Cerebellar nuclear complex (tissue), 1 donor: ENCODE data around the gene C1orf21.

ENCODE experiments used
- DNase-seq, 2 experiments: peaks; one replicate each; lab custom pipeline; 2025; lab: John Stamatoyannopoulos, UW

Gene C1orf21

GRCh38 chr1:184556665-184557064 is 169.8 kb downstream of the C1orf21 start:
- DNase-seq, result no peak

GRCh38 chr1:184557423-184558347 is 170.9 kb downstream of the C1orf21 start:
- no peak for DNase-seq

GRCh38 chr1:184558691-184559090 is 171.9 kb downstream of the C1orf21 start:
- no peak for DNase-seq

DNA sequence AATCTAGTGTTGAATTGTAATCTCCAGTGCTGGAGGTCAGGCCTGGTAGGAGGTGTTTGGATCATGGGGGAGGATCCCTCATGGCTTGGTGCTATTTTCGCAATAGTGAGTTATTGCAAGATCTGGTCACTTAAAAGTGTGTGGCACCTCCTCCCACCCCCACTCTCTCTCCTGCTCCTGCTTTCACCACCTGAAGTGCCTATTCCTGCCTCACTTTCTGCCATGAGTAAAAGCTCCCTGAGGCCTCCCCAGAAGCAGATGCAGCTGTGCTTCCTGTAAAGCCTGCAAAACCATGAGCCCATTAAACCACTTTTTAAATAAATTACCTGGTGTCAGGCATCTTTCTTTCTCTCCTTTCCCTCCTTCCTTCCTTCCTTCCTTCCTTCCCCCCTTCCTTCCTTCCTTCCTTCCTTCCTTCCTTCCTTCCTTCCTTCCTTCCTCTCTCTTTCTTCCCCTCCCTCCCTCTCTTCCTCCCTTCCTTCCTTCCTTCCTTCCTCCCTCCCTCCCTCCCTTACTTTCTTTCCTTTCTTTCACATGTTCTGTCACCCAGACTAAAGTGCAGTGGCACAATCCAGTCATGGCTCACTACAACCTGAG is 172.4 kb downstream of the C1orf21 start:
- DNase-seq, result no peak

- DNase-seq, result no peak
Measured at GRCh38 chr1:184562806-184563205, 176.0 kb downstream of the C1orf21 start.

- peak; percentile 18 to 32 for DNase-seq
Measured at GRCh38 chr1:184563308-184563707, 176.5 kb downstream of the C1orf21 start.

DNA sequence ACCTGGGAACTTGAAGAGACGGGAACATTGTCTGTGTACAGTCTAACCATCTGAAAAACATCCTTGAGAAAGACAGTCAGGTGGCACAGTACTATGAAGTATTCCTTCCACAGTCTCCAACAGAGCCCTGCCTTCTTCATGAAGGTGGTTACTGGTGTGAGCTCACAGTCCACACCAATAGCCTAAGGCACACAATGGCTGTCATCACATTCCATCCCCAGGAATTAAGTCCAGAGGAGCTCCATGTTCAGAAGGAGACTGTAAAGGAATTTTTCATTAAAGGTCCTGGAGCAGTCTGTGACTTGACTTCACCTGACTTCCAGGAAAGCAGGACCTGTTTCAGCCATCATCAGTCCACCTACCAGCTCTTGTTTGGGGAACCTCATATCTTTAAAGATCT is 180.2 kb downstream of the C1orf21 start:
- DNase-seq, result no peak

GRCh38 chr1:184567637-184568036 is 180.8 kb downstream of the C1orf21 start:
- no peak for DNase-seq

DNA sequence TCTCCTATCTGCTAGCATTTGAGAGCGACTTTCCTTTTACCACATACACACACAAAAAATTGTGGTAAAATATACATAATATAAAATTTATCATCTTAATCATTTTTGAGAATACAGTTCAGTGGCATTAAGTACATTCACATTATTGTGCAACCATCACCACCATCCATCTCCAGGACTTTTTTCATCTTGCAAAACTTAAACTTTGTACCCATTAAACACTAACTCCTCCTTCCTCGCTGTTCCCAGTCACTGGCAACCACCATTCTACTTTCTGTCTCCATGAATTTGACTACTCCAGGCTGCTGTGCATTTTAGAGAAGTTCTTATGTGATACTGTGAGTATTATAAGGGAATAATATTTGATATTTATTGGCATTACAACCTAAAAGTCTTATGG is 181.3 kb downstream of the C1orf21 start:
- no peak for DNase-seq

DNA sequence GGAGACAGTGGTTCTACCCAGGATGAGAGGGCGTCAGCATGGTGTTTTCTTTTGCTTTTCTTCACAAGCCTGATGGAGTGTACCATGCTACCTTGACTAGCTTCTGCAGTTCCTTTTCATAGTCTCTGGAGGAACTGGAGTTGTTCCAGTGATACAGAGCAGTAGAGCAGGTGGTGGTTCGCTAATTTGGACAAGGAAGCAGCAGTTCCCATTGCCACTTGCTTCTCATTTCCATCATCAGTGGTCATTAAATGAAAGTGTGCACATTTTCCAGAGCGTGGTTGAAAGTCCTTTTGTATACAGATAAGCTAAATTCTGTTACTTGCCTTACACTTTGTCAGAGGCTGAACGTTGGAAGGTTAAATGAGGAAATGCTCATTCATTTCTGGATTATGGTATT is 182.3 kb downstream of the C1orf21 start:
- peak; percentile 48 to 81 for DNase-seq

DNA sequence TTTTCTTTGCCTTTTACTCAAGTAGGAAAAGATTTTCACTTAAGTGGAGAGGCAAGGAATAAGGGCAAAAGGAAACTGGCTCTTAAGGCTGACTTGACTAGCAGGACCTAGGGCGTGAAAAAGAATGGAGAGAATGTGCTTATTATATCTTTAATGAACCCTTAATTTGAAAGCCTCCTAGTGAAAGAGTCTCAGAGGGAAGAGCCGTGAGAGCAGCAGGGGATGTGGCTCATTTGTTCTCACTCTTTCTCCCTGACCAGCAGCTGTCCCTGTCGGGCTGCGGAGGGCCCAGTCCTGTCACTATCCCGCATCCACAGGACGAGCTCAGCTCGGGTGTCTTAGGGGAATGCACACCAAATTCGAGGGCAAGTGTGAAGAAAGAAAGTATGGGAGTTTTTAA is 187.8 kb downstream of the C1orf21 start:
- DNase-seq, result no peak

GRCh38 chr1:184576822-184577221 is 190.0 kb downstream of the C1orf21 start:
- DNase-seq, result no peak

- DNase-seq, result no peak
Measured at GRCh38 chr1:184577319-184577718, 190.5 kb downstream of the C1orf21 start.

GRCh38 chr1:184582411-184582810 is 195.6 kb downstream of the C1orf21 start:
- DNase-seq, result no peak

DNA sequence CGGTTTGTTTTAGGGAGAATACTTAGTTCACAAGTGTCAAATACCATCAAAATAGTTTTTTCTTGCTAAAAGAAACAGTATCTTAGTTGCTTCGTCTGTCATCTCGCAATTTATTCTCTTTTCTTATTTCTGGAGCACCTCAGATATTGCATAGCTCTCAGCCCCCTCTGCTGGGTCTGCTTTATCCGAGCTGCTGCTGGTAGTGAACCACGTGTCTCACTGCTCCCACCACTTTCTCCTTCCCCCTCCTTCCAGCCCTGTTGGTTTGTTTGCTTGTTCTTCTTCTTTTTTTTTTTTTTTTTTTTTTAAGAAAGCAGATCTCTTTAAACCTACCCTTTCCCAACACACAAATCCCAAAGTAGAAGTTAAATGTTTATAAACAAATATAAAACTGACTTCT is 197.0 kb downstream of the C1orf21 start:
- no peak for DNase-seq

GRCh38 chr1:184588701-184589100 is 201.9 kb downstream of the C1orf21 start:
- DNase-seq, result no peak

GRCh38 chr1:184590163-184590750 is 203.4 kb downstream of the C1orf21 start:
- DNase-seq, result no peak

DNA sequence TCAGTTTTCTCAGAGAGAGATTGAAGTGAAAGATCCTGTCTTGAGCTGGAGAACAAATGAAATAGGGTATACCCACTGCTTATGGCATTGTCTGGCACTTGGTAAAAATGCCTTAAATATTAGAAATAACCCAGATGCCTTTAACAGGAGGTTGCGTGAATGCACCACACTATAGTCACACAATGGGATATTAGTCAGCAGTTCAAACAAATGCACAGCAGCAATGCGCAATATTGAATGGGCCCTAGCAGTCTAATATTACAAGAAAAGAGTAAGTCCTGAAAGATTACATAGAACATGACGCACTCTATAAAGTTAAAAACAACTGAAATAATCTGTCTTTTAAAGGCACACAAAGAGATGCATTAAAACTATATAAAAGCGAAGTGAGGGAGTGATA is 206.8 kb downstream of the C1orf21 start:
- no peak for DNase-seq

DNA sequence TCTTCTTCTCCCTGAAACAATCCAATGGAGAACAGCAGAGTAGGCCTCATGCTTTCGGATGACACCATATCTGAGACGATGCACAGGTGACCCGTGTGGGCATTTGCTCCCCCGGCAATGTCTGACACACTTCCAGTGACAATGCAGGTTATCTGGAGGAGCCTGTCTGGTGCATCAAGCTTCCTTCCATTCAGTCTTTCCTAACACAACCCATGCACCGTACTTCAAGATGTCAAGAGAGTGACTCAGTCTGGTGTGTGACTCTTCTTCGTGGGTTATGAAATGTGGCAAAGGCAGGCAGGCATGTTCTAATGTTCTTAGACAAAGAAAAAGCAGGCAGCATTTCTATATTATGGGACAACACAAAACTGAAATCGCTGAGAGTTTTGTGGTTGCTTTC is 208.8 kb downstream of the C1orf21 start:
- no peak for DNase-seq

DNA sequence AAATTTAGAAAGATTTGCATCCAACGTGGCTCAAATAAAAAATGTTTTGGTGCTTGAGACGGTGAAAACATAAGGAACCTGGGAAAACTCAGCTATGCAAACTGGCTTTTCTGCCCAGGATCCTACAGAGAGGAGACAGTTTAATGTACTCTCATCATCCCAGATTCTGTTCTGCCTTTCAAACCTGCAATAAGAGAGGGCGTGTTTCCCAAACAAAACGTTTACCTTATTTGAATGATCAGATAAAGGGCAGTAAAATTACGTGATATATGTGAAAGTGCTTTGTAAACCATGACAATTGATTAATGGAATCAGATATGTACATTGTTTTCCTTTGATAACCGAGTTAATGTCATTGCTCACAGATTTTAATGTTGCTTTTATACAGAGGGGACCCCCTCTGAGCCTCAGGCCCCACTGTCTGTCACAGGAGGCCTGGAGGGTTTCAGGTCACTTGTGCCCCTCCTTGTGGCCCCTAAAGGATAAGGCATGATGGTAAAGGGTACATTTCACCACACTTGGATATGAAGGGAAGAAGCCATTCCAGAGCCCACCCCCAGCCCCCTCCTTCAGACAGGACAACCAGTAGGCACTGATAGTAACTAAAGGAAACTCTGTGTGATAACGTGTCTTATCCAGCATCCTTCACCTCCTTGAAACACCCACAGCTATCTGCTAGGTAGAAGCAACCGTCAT is 210.3 kb downstream of the C1orf21 start:
- DNase-seq, result no peak

DNA sequence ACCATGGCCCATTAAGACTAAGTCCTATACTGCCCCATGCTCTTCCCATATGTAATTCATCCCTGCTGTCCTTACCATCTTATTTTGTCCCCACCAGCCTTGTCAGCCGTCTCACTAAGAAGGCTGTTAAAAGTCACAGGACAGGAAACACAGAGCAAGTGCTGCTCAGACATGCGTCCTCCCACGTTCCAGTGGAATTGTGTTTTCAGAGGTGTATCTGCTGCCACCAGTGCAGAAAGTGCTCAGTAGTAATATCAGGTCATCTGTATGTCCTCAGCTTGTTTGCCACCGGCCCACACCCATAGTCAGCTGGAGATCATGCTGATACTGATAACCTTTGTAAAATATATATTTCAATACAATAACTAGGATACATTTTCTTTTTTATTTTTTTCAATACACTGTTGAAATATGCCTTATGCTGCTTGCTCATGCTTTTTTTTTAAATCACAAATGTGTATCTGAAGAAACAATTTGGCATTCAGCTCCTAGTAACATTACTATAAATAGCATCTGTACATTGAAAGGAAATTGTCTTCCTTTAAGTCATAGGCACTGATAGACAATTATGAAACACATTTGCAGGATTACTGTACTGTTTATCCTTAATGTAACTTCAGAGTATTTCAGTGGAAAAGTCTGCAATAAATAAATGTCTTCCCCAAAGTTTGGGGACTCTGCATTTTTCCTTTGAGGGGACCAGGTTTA is 211.0 kb downstream of the C1orf21 start:
- DNase-seq, result no peak
